GM23248 (cell line): ENCODE measurements around the gene UBTD2.

ENCODE experiments used
- EZH2 ChIP-seq: fragments of 200-600 bp; sonication (generic); IDR thresholded peaks from 2 replicates; pipeline ENCODE4 v1.6.1; 2018; ENCODE audit warnings: antibody characterized with exemption, mild to moderate bottlenecking; ENCODE audit not compliant: insufficient read depth, poor library complexity, severe bottlenecking
- EZH2phosphoT487 ChIP-seq: fragments of 200-600 bp; sonication (generic); IDR thresholded peaks from 2 replicates; pipeline ENCODE4 v1.6.1; 2018; ENCODE audit warnings: antibody characterized with exemption, moderate library complexity, mild to moderate bottlenecking, low read depth; ENCODE audit not compliant: insufficient read depth

- TF ChIP-seq EZH2 (no peak), EZH2phosphoT487 (no peak)
These were observed 47.5 kb downstream of the UBTD2 start for GRCh38 chr5:172235827-172236736.
